GM23248 (cell line): ENCODE data around the gene DYSF. TPM values are rescaled to one million over a fixed set of nuclear protein-coding genes. Genes with fewer than 3 reads are reported as not detected.

Experiments
- DNase-seq: peaks from one replicate; pipeline ENCODE4 v3.0.0-alpha.2; 2015
- H2AFZ ChIP-seq: fragments of 200-600 bp; sonication (generic); 2 replicates; pipeline ENCODE4 v1.6.1; 2016; ENCODE audit warnings: antibody characterized with exemption
- H3F3A ChIP-seq: fragments of 200-600 bp; sonication (generic); 2 replicates; pipeline ENCODE4 v1.6.1; 2016; ENCODE audit warnings: mild to moderate bottlenecking, antibody characterized with exemption, mixed run types; ENCODE audit not compliant: insufficient read depth
- H3K27ac ChIP-seq: fragments of 200-600 bp; sonication (generic); 2 replicates; pipeline ENCODE4 v1.5.1; 2016; ENCODE audit warnings: mild to moderate bottlenecking
- H3K27me3 ChIP-seq: fragments of 200-600 bp; sonication (generic); replicated peaks from 2 replicates; pipeline ENCODE4 v1.6.1; 2016; ENCODE audit warnings: mild to moderate bottlenecking; ENCODE audit not compliant: insufficient read depth
- H3K36me3 ChIP-seq: fragments of 200-600 bp; sonication (generic); 2 replicates; pipeline ENCODE4 v1.6.1; 2016; ENCODE audit warnings: low read depth, mild to moderate bottlenecking
- H3K4me1 ChIP-seq: fragments of 200-600 bp; sonication (generic); 2 replicates; pipeline ENCODE4 v1.6.1; 2016; ENCODE audit warnings: mild to moderate bottlenecking; ENCODE audit not compliant: insufficient read depth
- H3K4me2 ChIP-seq: fragments of 200-600 bp; sonication (generic); one replicate; pipeline ENCODE4 v1.6.1; 2016; ENCODE audit warnings: mild to moderate bottlenecking; ENCODE audit not compliant: unreplicated experiment
- H3K4me3 ChIP-seq: fragments of 200-600 bp; sonication (generic); 2 replicates; pipeline ENCODE4 v1.5.1; 2016; ENCODE audit warnings: mild to moderate bottlenecking
- H3K79me2 ChIP-seq: fragments of 200-600 bp; sonication (generic); 2 replicates; pipeline ENCODE4 v1.6.1; 2016; ENCODE audit warnings: mild to moderate bottlenecking; ENCODE audit not compliant: insufficient read depth
- H3K9ac ChIP-seq: fragments of 200-600 bp; sonication (generic); 2 replicates; pipeline ENCODE4 v1.6.1; 2016; ENCODE audit warnings: mild to moderate bottlenecking
- H3K9me2 ChIP-seq: fragments of 200-600 bp; sonication (generic); 2 replicates; pipeline ENCODE4 v1.6.1; 2016; ENCODE audit warnings: mixed run types, mild to moderate bottlenecking, moderate library complexity; ENCODE audit not compliant: insufficient read depth
- H3K9me3 ChIP-seq: fragments of 200-600 bp; sonication (generic); one replicate; pipeline ENCODE4 v1.6.1; 2017; ENCODE audit warnings: low read depth
- H4K20me1 ChIP-seq: fragments of 200-600 bp; sonication (generic); 2 replicates; pipeline ENCODE4 v1.6.0; 2016; ENCODE audit not compliant: insufficient read depth
- EZH2 ChIP-seq: fragments of 200-600 bp; sonication (generic); IDR thresholded peaks from 2 replicates; pipeline ENCODE4 v1.6.1; 2018; ENCODE audit warnings: antibody characterized with exemption, mild to moderate bottlenecking; ENCODE audit not compliant: insufficient read depth, poor library complexity, severe bottlenecking
- EZH2phosphoT487 ChIP-seq: fragments of 200-600 bp; sonication (generic); IDR thresholded peaks from 2 replicates; pipeline ENCODE4 v1.6.1; 2018; ENCODE audit warnings: antibody characterized with exemption, moderate library complexity, mild to moderate bottlenecking, low read depth; ENCODE audit not compliant: insufficient read depth
- WGBS, 2 experiments: methylation state at CpG; one replicate each; pipeline ENCODE4 v1.1.6; 2015 to 2017; ENCODE audit warnings: low lambda C conversion rate in 2 of 2, low coverage in 1 of 2; ENCODE audit errors: missing lambda C conversion rate in 2 of 2; 5-methylcytosine and 5-hydroxymethylcytosine counted together
- in situ Hi-C: fragments of 300-500 bp; cut with MboI; formaldehyde crosslinking; loops from 2 replicates; pipeline ENCODE4 v1.15.0; 2020
- polyA plus RNA-seq: library from polyadenylated mRNA; unstranded; fragments of >200 nt; fragmentation: Nextera tagmentation; extraction: Ambion mirVana; gene quantifications from 2 replicates; pipeline ENCODE4 v1.2.1, GENCODE V29; 2016
- total RNA-seq: library from RNA; depleted of rRNA; stranded (reverse); fragments of >200 nt; shearing (Covaris generic); gene quantifications from 2 replicates; pipeline ENCODE4 v1.2.3, GENCODE V29; 2014

Gene DYSF
- total and polyA plus RNA-seq, 2 experiments from 2014 or later, result 0.25 to 0.54 TPM

GRCh38 chr2:71576541-71576940, 123.2 kb downstream of the DYSF start:
- H3K9ac ChIP-seq, result no peak overlapping the region
- no peak overlapping the region for H2AFZ ChIP-seq
- no peak overlapping the region for H3K4me2 ChIP-seq
- H4K20me1 ChIP-seq, result no peaks in the 10 kb centered on the region
- H3K27me3 ChIP-seq, result no peaks in the 10 kb centered on the region
- in situ Hi-C loops, result no loop called here
- no peak overlapping the region for H3K4me3 ChIP-seq
- TF ChIP-seq EZH2phosphoT487, result no peak
- no peak for TF ChIP-seq EZH2
- no peaks in the 10 kb centered on the region for H3K36me3 ChIP-seq
- H3K27ac ChIP-seq, result no peak overlapping the region
- H3K79me2 ChIP-seq, result no peaks in the 10 kb centered on the region
- 43 to 44% methylated on average over 13 to 16 of the region's 16 CpGs for WGBS, 2 experiments
- peak; percentile 20 for DNase-seq
- H3K9me2 ChIP-seq, result no peaks in the 10 kb centered on the region
- no peaks in the 10 kb centered on the region for H3F3A ChIP-seq
- H3K4me1 ChIP-seq, result 0 out of 2 replicates have a peak, but pooled peaks cover 4% of the 10 kb centered on the region
- H3K9me3 ChIP-seq, result no peaks in the 10 kb centered on the region

DNA sequence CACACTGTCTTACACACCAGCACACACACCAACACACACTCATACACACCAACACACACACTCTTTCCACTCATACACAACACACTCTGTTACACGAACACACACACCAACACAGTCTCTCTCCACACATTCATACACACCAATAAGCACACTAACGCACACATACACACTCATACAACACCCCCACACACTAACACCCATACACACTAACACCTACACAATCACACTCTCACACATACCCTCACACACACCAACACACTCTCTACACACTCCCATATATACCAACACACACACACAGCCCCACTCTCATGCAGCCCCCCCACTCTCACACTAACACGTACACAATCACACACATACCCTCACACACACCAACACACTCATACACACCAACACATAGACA, 123.8 kb downstream of the DYSF start:
- Histone ChIP-seq H3K27me3 (no peaks in the 10 kb centered on the region), H3K4me1 (0 out of 2 replicates have a peak, but pooled peaks cover 4% of the 10 kb centered on the region), H4K20me1 (no peaks in the 10 kb centered on the region), H3K9ac (no peak overlapping the region), H3K36me3 (no peaks in the 10 kb centered on the region), H3K27ac (no peak overlapping the region), H3K4me2 (no peak overlapping the region), H3K9me2 (no peaks in the 10 kb centered on the region), H3K79me2 (no peaks in the 10 kb centered on the region), H3F3A (no peaks in the 10 kb centered on the region), H2AFZ (no peak overlapping the region), H3K4me3 (no peak overlapping the region), H3K9me3 (no peaks in the 10 kb centered on the region)
- in situ Hi-C loops, result no loop called here
- TF ChIP-seq EZH2phosphoT487 (no peak), EZH2 (no peak)
- WGBS, 2 experiments, result 85 to 91% methylated on average over 3 of the region's 3 CpGs
- DNase-seq, result no peak

DNA sequence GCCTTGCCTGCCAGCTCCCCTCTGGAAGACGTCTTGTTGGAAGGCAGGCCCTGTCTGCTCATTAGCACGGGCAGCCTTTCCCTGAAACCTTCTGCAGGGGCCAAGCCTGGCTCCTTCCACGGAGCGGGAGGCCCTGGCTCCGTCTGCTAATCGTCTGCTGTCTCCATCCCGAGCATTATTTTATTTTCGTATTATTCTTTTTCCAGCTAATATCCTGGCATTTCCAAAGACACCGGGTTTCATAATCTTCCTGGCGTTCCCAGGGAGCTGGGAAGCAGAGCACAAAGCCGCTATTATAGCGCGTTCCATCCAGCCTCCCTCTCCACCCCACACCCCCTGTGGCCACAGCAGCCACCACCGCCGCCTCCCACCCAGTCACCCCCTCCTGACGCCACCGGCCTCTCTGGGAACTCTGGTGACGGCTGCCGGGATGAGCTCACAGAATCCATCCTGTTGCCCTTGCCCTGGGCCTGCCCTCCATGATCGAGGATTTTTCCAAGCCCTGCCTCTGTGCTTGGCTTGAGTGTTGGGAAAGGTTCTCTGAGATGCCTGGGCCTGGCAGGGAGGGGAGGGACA, 125.5 kb downstream of the DYSF start:
- no peaks in the 10 kb centered on the region for H3K36me3 ChIP-seq
- H3K79me2 ChIP-seq, result no peaks in the 10 kb centered on the region
- H2AFZ ChIP-seq, result peak overlapping the region; percentile 83
- H3K27me3 ChIP-seq, result no peaks in the 10 kb centered on the region
- H3K4me2 ChIP-seq, result peak overlapping the region; percentile 69
- DNase-seq, result peak; percentile 84
- no peaks in the 10 kb centered on the region for H3K9me2 ChIP-seq
- in situ Hi-C loops, result no loop called here
- 0 out of 2 replicates have a peak, but pooled peaks cover 4% of the 10 kb centered on the region for H3K4me1 ChIP-seq
- H3K27ac ChIP-seq, result peak overlapping the region; percentile 11; the same call in 1 of the 2 replicates
- H3K4me3 ChIP-seq, result peak overlapping the region; percentile 26
- H3K9ac ChIP-seq, result peak overlapping the region; percentile 46
- no peaks in the 10 kb centered on the region for H4K20me1 ChIP-seq
- TF ChIP-seq EZH2 (no peak), EZH2phosphoT487 (no peak)
- WGBS, 2 experiments, result 8 to 10% methylated on average over 17 to 20 of the region's 20 CpGs
- H3K9me3 ChIP-seq, result no peaks in the 10 kb centered on the region
- H3F3A ChIP-seq, result no peaks in the 10 kb centered on the region

GRCh38 chr2:71581026-71581425, 127.7 kb downstream of the DYSF start:
- Histone ChIP-seq H3K4me1 (0 out of 2 replicates have a peak, but pooled peaks cover 4% of the 10 kb centered on the region), H2AFZ (no peak overlapping the region), H3K27me3 (no peaks in the 10 kb centered on the region), H3K9ac (no peak overlapping the region), H3K79me2 (no peaks in the 10 kb centered on the region), H3K9me2 (no peaks in the 10 kb centered on the region), H3K36me3 (no peaks in the 10 kb centered on the region), H3K9me3 (no peaks in the 10 kb centered on the region), H3K4me3 (no peak overlapping the region), H3K4me2 (no peak overlapping the region), H4K20me1 (no peaks in the 10 kb centered on the region), H3K27ac (no peak overlapping the region), H3F3A (no peaks in the 10 kb centered on the region)
- in situ Hi-C loops, result no loop called here
- 45 to 47% methylated on average over 10 of the region's 10 CpGs for WGBS, 2 experiments
- DNase-seq, result peak; percentile 20
- no peak for TF ChIP-seq EZH2phosphoT487
- no peak for TF ChIP-seq EZH2
